T-helper 17 cell (primary cell): ENCODE results near the gene MTNR1B. TPM values are rescaled to one million over a fixed set of nuclear protein-coding genes. Genes with fewer than 3 reads are reported as not detected.

Experiments
- ATAC-seq: fragments of 150-1000 bp; cut with Tn5 transposase; 2 replicates; pipeline ENCODE4 v1.10.0; 2021; ENCODE audit warnings: mild to moderate bottlenecking, moderate library complexity
- DNase-seq, 3 donors: peaks; one replicate each; pipeline versions ENCODE4 v3.0.0 to v3.0.0-alpha.2; 2020 to 2021
- H3K9me3 ChIP-seq: one replicate; pipeline ENCODE4 v1.7.0; 2013; ENCODE audit warnings: low read length, mild to moderate bottlenecking; ENCODE audit not compliant: control insufficient read depth, poor library complexity, severe bottlenecking
- H3K27ac Mint-ChIP-seq: one replicate; pipeline ENCODE4 v1.8.0; 2022; ENCODE audit warnings: mild to moderate bottlenecking, moderate library complexity, mixed read lengths
- H3K27me3 Mint-ChIP-seq: one replicate; pipeline ENCODE4 v1.8.0; 2022; ENCODE audit warnings: mixed read lengths
- H3K36me3 Mint-ChIP-seq: one replicate; pipeline ENCODE4 v1.8.0; 2022; ENCODE audit warnings: low read depth, mixed read lengths
- H3K4me1 Mint-ChIP-seq: one replicate; pipeline ENCODE4 v1.8.0; 2022; ENCODE audit warnings: mild to moderate bottlenecking, mixed read lengths
- H3K4me3 Mint-ChIP-seq: one replicate; pipeline ENCODE4 v1.8.0; 2022; ENCODE audit warnings: mild to moderate bottlenecking, moderate library complexity, mixed read lengths
- total RNA-seq, 4 donors: library from RNA in 2 of 4; stranded (reverse) in 2 of 4; gene quantifications; one replicate each; pipeline ENCODE4 v1.2.3 and lab custom pipeline; 2022 to 2026

Gene MTNR1B
- total RNA-seq, 2 donors from 2014 or later = not detected

DNA sequence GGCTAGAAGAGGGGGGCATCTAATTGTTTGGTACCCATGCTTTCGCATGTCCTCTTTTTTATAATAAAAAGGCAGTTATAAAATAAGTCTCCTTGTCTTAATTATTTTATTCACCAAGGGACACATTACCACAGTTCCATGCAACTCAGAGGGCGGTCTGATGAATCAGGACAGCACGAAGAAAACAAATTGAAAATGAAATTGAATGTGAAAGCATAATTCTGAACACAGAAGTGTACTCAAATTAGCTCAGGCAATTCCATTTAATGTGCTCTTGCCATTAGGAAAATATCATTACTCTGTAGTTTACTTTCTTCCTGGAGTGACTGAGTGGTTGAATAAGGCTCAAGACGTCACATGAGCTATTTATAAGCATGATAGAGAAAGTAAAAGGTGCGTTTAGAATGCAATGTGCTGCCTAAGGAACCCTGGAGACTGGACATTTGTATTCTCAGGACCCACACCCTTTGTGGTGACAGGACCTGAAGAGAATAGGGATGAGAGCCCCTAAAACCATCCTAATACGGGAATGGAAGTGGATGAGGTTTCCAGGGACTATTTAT, 59.6 kb downstream of the MTNR1B start:
- H3K9me3 ChIP-seq = no peaks in the 10 kb centered on the region
- Mint-ChIP-seq H3K27me3 (peaks cover 13% of the 10 kb centered on the region), H3K36me3 (no peaks in the 10 kb centered on the region), H3K4me1 (no peaks in the 10 kb centered on the region), H3K4me3 (no peak overlapping the region), H3K27ac (no peak overlapping the region)
- ATAC-seq (no peak), DNase-seq (no peak)

DNA sequence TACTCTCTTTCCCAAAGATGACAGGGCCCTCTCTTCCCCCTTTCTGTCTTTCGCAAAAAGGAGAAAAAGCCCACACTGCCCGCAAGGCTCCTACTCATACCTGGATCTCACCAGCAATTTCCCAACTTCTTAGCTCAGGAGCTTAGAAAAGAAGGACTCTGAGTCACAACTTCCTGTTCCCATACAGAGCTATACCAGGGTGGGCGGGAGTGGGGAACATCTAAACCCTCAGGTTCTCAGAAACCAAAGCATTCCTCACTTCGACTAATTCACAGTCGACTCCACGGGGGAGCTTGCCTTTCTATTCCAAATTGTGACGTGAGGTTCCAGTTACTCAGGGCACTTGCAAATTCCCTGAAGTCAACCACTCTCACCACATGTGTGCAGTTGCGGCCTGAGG, 61.9 kb downstream of the MTNR1B start:
- no peaks in the 10 kb centered on the region for H3K9me3 ChIP-seq
- no peaks in the 10 kb centered on the region for H3K4me1 Mint-ChIP-seq
- H3K27ac Mint-ChIP-seq = no peak overlapping the region
- no peak overlapping the region for H3K4me3 Mint-ChIP-seq
- ATAC-seq (no peak), DNase-seq (no peak)
- H3K27me3 Mint-ChIP-seq = peaks cover 13% of the 10 kb centered on the region
- H3K36me3 Mint-ChIP-seq = no peaks in the 10 kb centered on the region

Other genes with a start within 250 kb of the MTNR1B start
- gene SLC36A4, start 228.3 kb downstream of the MTNR1B start, total RNA-seq = 10 to 100 TPM; 15.6 to 20.2 TPM